Measurements from ENCODE around the gene SMARCAL1.

DNA sequence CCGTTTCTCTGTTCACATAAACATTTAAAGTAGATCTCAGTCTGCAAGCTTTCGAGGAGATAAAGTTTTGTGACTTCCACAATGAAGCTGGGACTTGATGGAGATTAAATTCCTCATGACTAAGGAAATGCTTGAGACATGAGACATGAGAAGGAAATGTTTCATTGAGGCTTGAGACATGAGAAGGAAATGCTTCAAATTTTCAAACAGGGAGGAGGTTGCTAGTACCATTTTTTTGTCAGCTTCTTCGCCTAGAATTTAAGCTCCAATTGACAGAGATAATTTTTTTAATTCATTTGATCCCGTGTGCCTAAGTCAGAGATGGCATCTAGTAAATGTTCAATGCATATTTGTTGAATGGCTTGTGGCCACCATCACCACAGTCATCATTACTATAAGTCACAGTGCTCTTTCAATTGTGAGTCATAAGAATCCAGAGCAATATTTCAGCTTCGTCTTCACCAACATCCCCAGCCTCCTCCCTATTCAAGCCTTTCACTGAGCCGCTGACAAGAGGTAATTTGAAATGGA, 39.5 kb upstream of the SMARCAL1 start:
- TF ChIP-seq, protein P1, sequence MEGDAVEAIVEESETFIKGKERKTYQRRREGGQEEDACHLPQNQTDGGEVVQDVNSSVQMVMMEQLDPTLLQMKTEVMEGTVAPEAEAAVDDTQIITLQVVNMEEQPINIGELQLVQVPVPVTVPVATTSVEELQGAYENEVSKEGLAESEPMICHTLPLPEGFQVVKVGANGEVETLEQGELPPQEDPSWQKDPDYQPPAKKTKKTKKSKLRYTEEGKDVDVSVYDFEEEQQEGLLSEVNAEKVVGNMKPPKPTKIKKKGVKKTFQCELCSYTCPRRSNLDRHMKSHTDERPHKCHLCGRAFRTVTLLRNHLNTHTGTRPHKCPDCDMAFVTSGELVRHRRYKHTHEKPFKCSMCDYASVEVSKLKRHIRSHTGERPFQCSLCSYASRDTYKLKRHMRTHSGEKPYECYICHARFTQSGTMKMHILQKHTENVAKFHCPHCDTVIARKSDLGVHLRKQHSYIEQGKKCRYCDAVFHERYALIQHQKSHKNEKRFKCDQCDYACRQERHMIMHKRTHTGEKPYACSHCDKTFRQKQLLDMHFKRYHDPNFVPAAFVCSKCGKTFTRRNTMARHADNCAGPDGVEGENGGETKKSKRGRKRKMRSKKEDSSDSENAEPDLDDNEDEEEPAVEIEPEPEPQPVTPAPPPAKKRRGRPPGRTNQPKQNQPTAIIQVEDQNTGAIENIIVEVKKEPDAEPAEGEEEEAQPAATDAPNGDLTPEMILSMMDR (IDR thresholded peaks at IDR 0.05; ENCODE audit: low read depth, low read length, missing input control), result no peak
- TF ChIP-seq, protein P2, sequence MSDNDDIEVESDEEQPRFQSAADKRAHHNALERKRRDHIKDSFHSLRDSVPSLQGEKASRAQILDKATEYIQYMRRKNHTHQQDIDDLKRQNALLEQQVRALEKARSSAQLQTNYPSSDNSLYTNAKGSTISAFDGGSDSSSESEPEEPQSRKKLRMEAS (IDR thresholded peaks at IDR 0.05), result no peak
- TF ChIP-seq NR2F2 (IDR thresholded peaks at IDR 0.05) (no peak), SP1 (IDR thresholded peaks at IDR 0.05) (no peak), RAD21 (IDR thresholded peaks at IDR 0.05) (no peak), RXRA (IDR thresholded peaks at IDR 0.05) (no peak)

Data from liver (tissue), 3 donors.